Omental fat pad (tissue), 4 donors: ENCODE measurements around the gene TAS2R38. TPM values are rescaled to one million over a fixed set of nuclear protein-coding genes. Genes with fewer than 3 reads are reported as not detected.
"Not testable (repeated sequence)": the region's sequence is repeated elsewhere in the genome, so short reads cannot be mapped to it uniquely, and the experiment has no call there.

Experiments used
- ATAC-seq: fragments of 150-250 bp; one replicate; pipeline ENCODE4 v1.9.1; 2016; ENCODE audit warnings: mild to moderate bottlenecking, moderate library complexity; ENCODE audit not compliant: low FRiP score
- DNase-seq: peaks from one replicate; pipeline ENCODE4 v3.0.0-alpha.2; 2019; ENCODE audit warnings: low spot score
- total RNA-seq, 4 donors: library from RNA; depleted of rRNA; stranded (reverse); fragments of >200 nt; gene quantifications; one replicate each; pipeline ENCODE4 v1.1.0, GENCODE V29; 2016
- TF ChIP-seq, protein P1 (sequence below), 3 donors: fragments of 450-650 bp; IDR thresholded peaks; one replicate each; pipeline ENCODE4 v1.5.1; 2016 to 2017; ENCODE audit warnings: antibody characterized with exemption in 3 of 3, mild to moderate bottlenecking in 3 of 3, moderate library complexity in 2 of 3

The TAS2R38 gene
- total RNA-seq, 4 donors from 2014 or later, result not detected

DNA sequence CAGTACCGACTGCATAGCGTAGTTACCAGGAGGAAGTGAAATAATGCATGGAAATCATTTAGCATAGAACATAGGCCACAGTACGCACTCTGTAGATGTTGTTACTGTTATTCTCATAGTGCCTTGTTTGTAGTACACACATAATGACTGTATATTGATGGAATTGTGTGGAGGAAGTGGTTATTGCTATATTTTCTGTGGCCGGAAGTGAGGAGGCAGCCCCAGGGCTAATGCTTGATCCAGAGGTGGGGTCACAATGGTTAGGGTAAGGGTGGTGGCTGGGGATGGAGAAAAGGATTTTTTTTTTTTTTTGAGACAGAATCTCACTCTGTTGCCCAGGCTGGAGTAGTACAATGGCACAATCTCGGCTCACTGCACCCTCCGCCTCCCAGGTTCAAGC, 17.6 kb upstream of the TAS2R38 start:
- TF ChIP-seq, protein P1, sequence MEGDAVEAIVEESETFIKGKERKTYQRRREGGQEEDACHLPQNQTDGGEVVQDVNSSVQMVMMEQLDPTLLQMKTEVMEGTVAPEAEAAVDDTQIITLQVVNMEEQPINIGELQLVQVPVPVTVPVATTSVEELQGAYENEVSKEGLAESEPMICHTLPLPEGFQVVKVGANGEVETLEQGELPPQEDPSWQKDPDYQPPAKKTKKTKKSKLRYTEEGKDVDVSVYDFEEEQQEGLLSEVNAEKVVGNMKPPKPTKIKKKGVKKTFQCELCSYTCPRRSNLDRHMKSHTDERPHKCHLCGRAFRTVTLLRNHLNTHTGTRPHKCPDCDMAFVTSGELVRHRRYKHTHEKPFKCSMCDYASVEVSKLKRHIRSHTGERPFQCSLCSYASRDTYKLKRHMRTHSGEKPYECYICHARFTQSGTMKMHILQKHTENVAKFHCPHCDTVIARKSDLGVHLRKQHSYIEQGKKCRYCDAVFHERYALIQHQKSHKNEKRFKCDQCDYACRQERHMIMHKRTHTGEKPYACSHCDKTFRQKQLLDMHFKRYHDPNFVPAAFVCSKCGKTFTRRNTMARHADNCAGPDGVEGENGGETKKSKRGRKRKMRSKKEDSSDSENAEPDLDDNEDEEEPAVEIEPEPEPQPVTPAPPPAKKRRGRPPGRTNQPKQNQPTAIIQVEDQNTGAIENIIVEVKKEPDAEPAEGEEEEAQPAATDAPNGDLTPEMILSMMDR (IDR thresholded peaks at IDR 0.05), result no peak
- ATAC-seq, result no peak
- no peak for DNase-seq

DNA sequence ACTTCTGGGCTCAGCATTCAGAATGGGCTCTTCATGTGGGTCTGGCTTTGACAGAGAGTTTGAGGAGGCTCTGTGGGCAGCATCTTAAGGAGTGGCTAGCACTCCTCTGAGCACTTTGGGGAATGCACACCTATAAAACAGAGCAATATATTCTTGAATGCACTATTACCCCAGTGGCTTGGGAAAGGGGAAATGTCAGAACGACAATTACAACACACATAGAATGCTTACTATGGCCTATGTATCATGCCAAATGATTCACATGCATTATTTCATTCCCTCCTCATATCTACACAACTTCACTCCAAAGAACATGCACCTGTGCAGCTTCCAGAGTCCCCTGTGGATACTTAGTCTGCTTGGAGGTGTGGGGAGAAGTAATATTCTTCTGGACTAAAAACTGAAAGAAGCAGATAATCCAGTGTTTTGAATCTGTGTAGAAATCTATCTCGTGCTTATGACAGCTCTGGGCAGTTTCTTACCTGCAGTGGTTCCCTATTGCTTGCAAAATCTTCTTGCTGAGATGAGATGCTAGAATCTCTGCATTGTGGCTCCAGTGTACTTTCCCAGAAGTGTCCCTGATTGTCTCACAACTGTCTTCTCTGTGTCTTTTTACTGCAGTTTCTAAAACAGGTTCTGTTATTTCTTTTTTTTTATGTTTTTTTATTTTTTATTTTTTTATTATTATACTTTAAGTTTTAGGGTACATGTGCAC, 16.6 kb upstream of the TAS2R38 start:
- DNase-seq, result no peak
- TF ChIP-seq, protein P1 (IDR thresholded peaks at IDR 0.05), result no peak
- ATAC-seq, result no peak

DNA sequence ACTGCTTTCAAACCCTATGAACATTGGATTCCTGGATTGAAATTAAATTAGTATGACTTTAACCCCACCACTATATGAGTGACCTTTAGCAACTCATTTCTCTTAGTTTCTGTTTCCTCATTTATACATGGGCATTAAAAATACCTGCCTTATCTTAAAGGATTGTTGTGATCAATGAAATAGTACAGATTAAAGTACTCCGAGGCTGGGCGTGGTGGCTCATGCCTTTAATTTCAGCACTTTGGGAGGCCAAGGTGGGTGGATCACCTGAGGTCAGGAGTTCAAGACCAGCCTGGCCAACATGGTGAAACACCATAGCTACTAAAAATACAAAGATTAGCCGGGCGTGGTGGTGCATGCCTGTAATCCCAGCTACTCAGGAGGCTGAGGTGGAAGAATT, 14.2 kb upstream of the TAS2R38 start:
- DNase-seq, ATAC-seq: not testable (repeated sequence)

DNA sequence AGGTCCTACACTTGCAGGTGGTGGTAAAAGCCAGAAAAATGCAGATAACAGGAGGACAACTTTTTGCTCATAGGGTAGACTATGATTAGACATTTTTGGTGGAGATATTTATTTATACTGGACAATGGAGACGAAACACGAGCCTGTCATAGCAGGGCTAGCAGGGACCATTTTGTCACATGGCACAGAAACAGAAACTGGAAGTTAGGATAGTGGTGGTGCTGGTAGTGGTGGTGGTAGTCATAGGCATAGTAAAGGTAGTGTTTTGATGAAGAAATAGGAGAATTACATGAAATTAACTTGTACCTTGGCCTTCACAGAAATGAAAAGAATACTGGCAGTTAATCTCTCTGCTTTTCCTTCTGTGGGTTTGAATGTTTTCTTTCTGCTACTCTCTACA, 13.3 kb upstream of the TAS2R38 start:
- DNase-seq, result no peak
- no peak for ATAC-seq
- TF ChIP-seq, protein P1 (IDR thresholded peaks at IDR 0.05), result no peak

DNA sequence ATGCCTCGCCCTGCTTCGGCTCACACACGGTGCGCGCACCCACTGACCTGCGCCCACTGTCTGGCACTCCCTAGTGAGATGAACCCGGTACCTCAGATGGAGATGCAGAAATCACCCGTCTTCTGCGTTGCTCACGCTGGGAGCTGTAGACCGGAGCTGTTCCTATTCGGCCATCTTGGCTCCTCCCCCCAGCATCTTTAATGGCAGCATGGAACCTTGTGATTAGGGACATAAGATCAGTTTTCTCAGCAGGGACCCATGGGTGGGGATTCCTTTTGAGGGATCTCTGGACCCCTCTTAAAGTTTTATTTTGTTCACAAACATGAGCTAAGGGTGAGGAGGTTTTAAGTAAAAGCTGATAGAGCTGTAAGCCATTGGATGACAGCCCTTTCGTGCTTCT, 12.4 kb upstream of the TAS2R38 start:
- DNase-seq, ATAC-seq: not testable (repeated sequence)

DNA sequence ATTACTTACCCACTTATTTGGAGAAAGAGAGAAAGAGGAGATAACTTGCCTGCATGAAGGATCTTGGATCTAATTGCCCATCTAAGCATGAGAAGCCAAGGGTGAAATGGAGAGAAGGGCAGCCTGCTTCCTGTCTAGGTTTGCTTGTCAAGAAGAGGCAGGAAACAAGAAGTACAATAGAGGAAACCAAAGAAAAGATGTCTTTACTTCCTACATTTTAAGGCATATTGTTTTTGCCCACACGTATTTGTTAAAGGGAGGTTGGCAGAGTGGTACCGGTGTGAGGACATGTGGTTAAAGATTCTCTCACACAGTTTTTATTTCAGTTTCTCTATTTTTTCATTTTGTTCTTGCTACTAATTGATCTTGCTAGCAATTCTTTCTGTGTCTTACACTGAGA, 6.0 kb upstream of the TAS2R38 start:
- no peak for DNase-seq
- no peak for ATAC-seq
- TF ChIP-seq, protein P1 (IDR thresholded peaks at IDR 0.05), result no peak

DNA sequence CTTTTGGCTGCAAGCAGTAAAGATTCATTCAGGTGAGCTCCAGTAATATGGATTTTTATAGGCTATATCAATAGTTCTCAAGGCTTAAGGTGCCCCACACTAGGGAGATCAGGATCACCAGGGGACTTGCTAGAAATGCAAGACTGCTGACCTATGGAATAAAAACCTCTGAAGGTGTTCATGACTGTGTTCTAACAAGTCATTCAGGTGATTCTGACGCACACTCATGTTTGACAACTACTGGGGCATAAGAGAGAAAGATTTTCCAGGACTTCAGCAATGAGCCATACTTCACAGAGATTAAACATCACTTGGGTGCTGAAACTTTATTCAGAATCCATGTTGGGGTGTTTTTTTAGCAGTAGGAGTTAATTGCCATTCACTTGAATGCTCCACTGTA, 4.8 kb upstream of the TAS2R38 start:
- ATAC-seq (no peak), DNase-seq (no peak)
- TF ChIP-seq, protein P1 (IDR thresholded peaks at IDR 0.05), result no peak

DNA sequence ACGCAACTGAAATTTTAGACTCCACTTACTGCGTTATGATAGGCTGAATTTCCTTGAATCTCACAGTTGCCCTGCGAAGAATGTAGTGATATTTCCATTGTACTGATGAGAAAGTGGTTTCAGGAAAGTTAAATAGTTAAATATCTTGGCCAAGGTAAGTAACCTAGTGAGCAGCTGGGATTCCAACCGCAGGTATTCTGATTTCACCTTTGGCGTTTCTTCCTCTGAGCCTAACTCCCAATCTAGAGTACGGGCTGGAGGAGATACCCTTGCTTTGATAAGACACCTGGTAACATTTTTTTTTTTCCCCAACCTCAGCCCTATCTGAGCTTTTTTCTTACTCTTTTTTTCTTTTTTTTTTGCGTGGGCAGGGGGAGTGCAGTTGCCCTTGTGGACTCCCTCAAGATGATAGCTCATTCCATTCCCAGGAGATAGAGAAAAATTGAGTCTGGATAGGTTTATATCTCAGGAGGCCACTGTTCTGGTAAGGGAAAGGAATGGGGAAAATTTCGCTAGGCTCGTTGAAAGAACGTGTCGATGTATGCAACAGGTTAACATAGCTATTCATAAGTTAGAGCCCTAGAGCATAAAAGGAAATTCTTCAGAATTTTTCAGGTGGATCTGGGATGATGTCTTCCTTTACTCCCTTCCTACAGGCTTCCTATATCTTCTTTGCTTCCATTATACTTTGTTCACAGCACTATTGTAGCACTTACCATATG, 3.1 kb upstream of the TAS2R38 start:
- no peak for ATAC-seq
- DNase-seq, result no peak
- TF ChIP-seq, protein P1 (IDR thresholded peaks at IDR 0.05), result no peak
